Measurements from ENCODE around the gene RGS12. TPM values are rescaled to one million over a fixed set of nuclear protein-coding genes. Genes with fewer than 3 reads are reported as not detected.

RGS12 gene
- total and polyA plus RNA-seq, 2 donors (not counting 1 experiment from before 2014, with no cell fraction given): 3.5 to 13.9 TPM

GRCh38 chr4:3342182-3342854 is 49.5 kb downstream of the RGS12 start:
- intact Hi-C loops (cut with micrococcal nuclease): no loop called here
- ChIA-PET CTCF (interaction anchor here (2.3 kb wide), 1 partner anchor 538 kb away, joined by 9 read pairs; no protein-coding TSS in a partner anchor), POLR2A (no interaction called here)
- 23% methylated on average over 5 of the region's 8 CpGs for WGBS (ENCODE audit: insufficient coverage)
- H3K9me3 Mint-ChIP-seq (ENCODE audit: insufficient read depth): no peaks in the 10 kb centered on the region
- Histone ChIP-seq H4K20me1 (ENCODE audit: control insufficient read depth, insufficient read depth, low read length, poor library complexity, severe bottlenecking) (no peaks in the 10 kb centered on the region), H3K27me3 (replicated peaks in 1 of 4; ENCODE audit: control extremely low read depth in 1 of 4, control insufficient read depth in 3 of 4, insufficient read depth in 4 of 4, low read length in 3 of 4) (no peaks in the 10 kb centered on the region), H3K27ac (ENCODE audit: low read length in 2 of 2) (no peak overlapping the region), H3K36me3 (replicated peaks in 1 of 2; ENCODE audit: control extremely low read depth in 1 of 2, control insufficient read depth in 1 of 2, extremely low read depth in 1 of 2, insufficient read depth in 2 of 2, low read length in 1 of 2) (no peaks in the 10 kb centered on the region), H3K4me3 (ENCODE audit: control extremely low read depth in 1 of 5, extremely low read depth in 1 of 5, insufficient read depth in 1 of 5, low read depth in 2 of 5, low read length in 4 of 5) (no peak overlapping the region), H3K9ac (ENCODE audit: low read length) (no peak overlapping the region), H3K4me1 (ENCODE audit: control insufficient read depth in 2 of 2, insufficient read depth in 2 of 2, low read length in 2 of 2) (peaks cover 0 to 4% of the 10 kb centered on the region in 2 donors), H3K79me2 (ENCODE audit: control insufficient read depth, insufficient read depth, low read length) (no peaks in the 10 kb centered on the region), H3K4me2 (replicated peaks; ENCODE audit: low read depth, low read length, poor library complexity, severe bottlenecking) (no peak overlapping the region), H2AFZ (ENCODE audit: insufficient read depth, low read depth, low read length, poor library complexity, severe bottlenecking) (no peak overlapping the region), H3K9me3 (ENCODE audit: control extremely low read depth in 1 of 3, control insufficient read depth in 2 of 3, insufficient read depth in 1 of 3, low read length in 2 of 3) (no peaks in the 10 kb centered on the region)
- H3K27me3 Mint-ChIP-seq: no peaks in the 10 kb centered on the region
- no peak overlapping the region for H3K27ac Mint-ChIP-seq
- no peak for TF ChIP-seq CTCF (IDR thresholded peaks at IDR 0.05)
- no peak overlapping the region for H3K4me3 Mint-ChIP-seq
- no peak for DNase-seq
- no peak for ATAC-seq (ENCODE audit: low read depth)
- H3K4me1 Mint-ChIP-seq: peaks cover 7% of the 10 kb centered on the region

Other genes with a start within 250 kb of the RGS12 start
- gene HTT-AS, start 218.5 kb upstream of the RGS12 start, total RNA-seq: 0.84 TPM in 1 of 2 replicates, not detected in the other
- gene HTT-AS, start 218.5 kb upstream of the RGS12 start, polyA plus RNA-seq: not detected in 2 replicates
- 182 and 195 TPM in 2 replicates for gene HTT, start 218.3 kb upstream of the RGS12 start, total RNA-seq
- 39.1 and 52.8 TPM in 2 replicates for gene HTT, start 218.3 kb upstream of the RGS12 start, polyA plus RNA-seq
- gene MSANTD1, start 43.9 kb upstream of the RGS12 start, total RNA-seq: 5.5 and 5.8 TPM in 2 replicates
- gene MSANTD1, start 43.9 kb upstream of the RGS12 start, polyA plus RNA-seq: 0.63 and 0.78 TPM in 2 replicates
- gene HGFAC, start 148.9 kb downstream of the RGS12 start, total RNA-seq: not detected in 2 replicates
- not detected in 2 replicates for gene HGFAC, start 148.9 kb downstream of the RGS12 start, polyA plus RNA-seq
- gene DOK7, start 170.3 kb downstream of the RGS12 start, total RNA-seq: 21.1 and 24.1 TPM in 2 replicates
- gene DOK7, start 170.3 kb downstream of the RGS12 start, polyA plus RNA-seq: 14.2 and 24.8 TPM in 2 replicates
- gene LRPAP1, start 239.4 kb downstream of the RGS12 start, total RNA-seq: 86.6 and 86.8 TPM in 2 replicates
- gene LRPAP1, start 239.4 kb downstream of the RGS12 start, polyA plus RNA-seq: 57.3 and 64.6 TPM in 2 replicates

All from B cell (primary cell).